Prostate gland (tissue), 2 donors: ENCODE results near the gene TSPAN18.

Source experiments
- CTCF ChIP-seq, 4 experiments: fragments of 200-600 bp in 2 of 4; fragments of 450-650 bp in 2 of 4; sonication (generic) in 2 of 4; IDR thresholded peaks; 1 replicate in 3 of 4; 2 replicates in 1 of 4; pipeline ENCODE4 v1.5.1; 2016 to 2019; ENCODE audit warnings: antibody characterized with exemption in 4 of 4, mild to moderate bottlenecking in 2 of 4, moderate library complexity in 2 of 4
- POLR2AphosphoS5 ChIP-seq: sonication (generic); formaldehyde crosslinking; IDR thresholded peaks from one replicate; pipeline ENCODE4 v1.6.1; 2017; ENCODE audit warnings: antibody characterized with exemption

- no peak for TF ChIP-seq CTCF (IDR thresholded peaks at IDR 0.05)
- no peak for TF ChIP-seq POLR2AphosphoS5
These were observed 241.3 kb downstream of the TSPAN18 start for GRCh38 chr11:44967930-44968496.
